Measurements from ENCODE around the gene KIAA0930. TPM values are rescaled to one million over a fixed set of nuclear protein-coding genes. Genes with fewer than 3 reads are reported as not detected.

Gene KIAA0930
- total and polyA plus RNA-seq, 2 of the 4 experiments (the other 2 are of a cell fraction), result 25.3 to 34.1 TPM

GRCh38 chr22:45263463-45264269, 23.0 kb upstream of the KIAA0930 start:
- dilution Hi-C loops (cut with HindIII; ENCODE audit: low sequenced_read_pairs, unreplicated experiment), result no loop called here

More at GRCh38 chr22:45263463-45264269, 23.0 kb upstream of the KIAA0930 start:
- H2BK15ac ChIP-seq (ENCODE audit: low read depth, low read length), result no peak overlapping the region; the same call in 2 of the 3 replicates
- TF ChIP-seq USF2 (IDR thresholded peaks at IDR 0.05; ENCODE audit: low read depth, low read length), result peak; percentile 89
- TF ChIP-seq BHLHE40 (IDR thresholded peaks at IDR 0.05; ENCODE audit: low read depth, low read length), result peak; percentile 50
- TF ChIP-seq CEBPB (IDR thresholded peaks at IDR 0.05; ENCODE audit: low read depth, low read length), result peak; percentile 74; the same call in 1 of the 2 replicates
- peak; percentile 97 for TF ChIP-seq MXI1 (IDR thresholded peaks at IDR 0.05; ENCODE audit: borderline replicate concordance, low read depth, low read length)
- TF ChIP-seq FOS (IDR thresholded peaks at IDR 0.05; ENCODE audit: low read depth, low read length), result no peak
- TF ChIP-seq RFX5 (IDR thresholded peaks at IDR 0.05; ENCODE audit: low read depth, low read length), result no peak
- peak; percentile 59; the same call in 1 of the 2 replicates for TF ChIP-seq MAZ (IDR thresholded peaks at IDR 0.05; ENCODE audit: borderline replicate concordance, low read depth, low read length)
- no peak for TF ChIP-seq RCOR1 (IDR thresholded peaks at IDR 0.05; ENCODE audit: insufficient replicate concordance, low read length)
- TF ChIP-seq SMC3 (IDR thresholded peaks at IDR 0.05; ENCODE audit: low read depth, low read length), result peak; percentile 88
- peak; percentile 92 for TF ChIP-seq CTCF (conservative IDR thresholded peaks at IDR 0.05; ENCODE audit: low read depth, low read length)
- peak; percentile 93 for TF ChIP-seq RAD21 (IDR thresholded peaks at IDR 0.05; ENCODE audit: low read length)
- H2AK5ac ChIP-seq (ENCODE audit: low read depth, low read length), result peak overlapping the region; percentile 23; the same call in 1 of the 2 replicates
- H2BK5ac ChIP-seq (ENCODE audit: low read depth, low read length, poor library complexity, severe bottlenecking), result no peak overlapping the region
- no peak overlapping the region for H3K4me3 ChIP-seq (ENCODE audit: insufficient read depth, low read depth, low read length)
- H4K91ac ChIP-seq (ENCODE audit: insufficient read depth, low read depth, low read length), result peak overlapping the region; percentile 65
- peak overlapping the region in 1 of 2 experiments; percentile 7; a peak in 1 of 4 replicates for H4K8ac ChIP-seq (ENCODE audit: low read depth in 2 of 2, low read length in 2 of 2)
- no peaks in the 10 kb centered on the region for H3K9me1 ChIP-seq (ENCODE audit: insufficient read depth, low read length)
- peaks cover 2% of the 10 kb centered on the region; the same call in 1 of the 2 replicates for H3K4me1 ChIP-seq (ENCODE audit: control insufficient read depth, insufficient read depth, low read length)
- no peak overlapping the region for H3K27ac ChIP-seq (ENCODE audit: insufficient read depth, low read length)
- BruUV-seq (replicated peaks), result no TSS peak
- no peak overlapping the region for H3K23ac ChIP-seq (ENCODE audit: low read depth, low read length)
- no peak overlapping the region for H3K56ac ChIP-seq (ENCODE audit: extremely low read depth, insufficient read depth, low read length)
- H2AFZ ChIP-seq (replicated peaks; ENCODE audit: low read length, poor library complexity), result peak overlapping the region; percentile 74
- POLR2A ChIA-PET (ENCODE audit: unreplicated experiment), result no interaction called here
- H3K9me3 ChIP-seq (ENCODE audit: control insufficient read depth, insufficient read depth, low read length), result no peaks in the 10 kb centered on the region
- peak overlapping the region; percentile 84 for H2AK9ac ChIP-seq (replicated peaks; ENCODE audit: low read depth, low read length, poor library complexity)
- no peaks in the 10 kb centered on the region for H4K20me1 ChIP-seq (ENCODE audit: insufficient read depth, low read length)
- 10% methylated on average over 9 of the region's 17 CpGs; no CpG with 5 or more reads in 1 of the 2 experiments for WGBS, 2 experiments (ENCODE audit: extremely low coverage in 2 of 2, insufficient read length in 1 of 2)
- no peak overlapping the region for H3K9ac ChIP-seq (ENCODE audit: low read depth, low read length)
- DNase-seq, result peak; percentile 84
- in situ Hi-C loops (cut with MboI; ENCODE audit: low sequenced_read_pairs), result loop anchor here (5.0 kb wide), 1 partner anchor 161 kb away; no protein-coding TSS in a partner anchor
- intact Hi-C loops (cut with micrococcal nuclease), result loop anchor here (1.0 to 5.0 kb wide), 3 partner anchors 91 to 286 kb away; no protein-coding TSS in a partner anchor
- H3K18ac ChIP-seq (ENCODE audit: low read depth, low read length), result no peak overlapping the region
- peak; percentile 94 for ATAC-seq (ENCODE audit: low read depth)
- H3K79me1 ChIP-seq (ENCODE audit: low read depth in 1 of 2, low read length in 2 of 2), result no peaks in the 10 kb centered on the region
- peak overlapping the region; percentile 41; the same call in 1 of the 2 replicates for H2BK20ac ChIP-seq (ENCODE audit: low read depth, low read length)
- no peak overlapping the region for H4K5ac ChIP-seq (ENCODE audit: low read depth, low read length)
- CTCF ChIA-PET, result interaction anchor here (1.0 to 1.1 kb wide), 2 partner anchors 17 to 63 kb away, joined by 3 read pairs; no protein-coding TSS in a partner anchor
- no peaks in the 10 kb centered on the region for H3K27me3 ChIP-seq (ENCODE audit: control insufficient read depth, insufficient read depth, low read length)
- H2BK120ac ChIP-seq (ENCODE audit: low read depth, low read length), result peak overlapping the region; percentile 50; the same call in 1 of the 2 replicates
- H3K4ac ChIP-seq (ENCODE audit: low read depth, low read length), result peak overlapping the region; percentile 54
- H3K4me2 ChIP-seq (ENCODE audit: low read depth, low read length), result no peak overlapping the region
- no peaks in the 10 kb centered on the region for H3K36me3 ChIP-seq (ENCODE audit: control insufficient read depth, insufficient read depth, low read length)
- H3K14ac ChIP-seq (replicated peaks; ENCODE audit: low read depth, low read length), result peak overlapping the region; percentile 65; the same call in 1 of the 2 replicates
